Activated CD4-positive, alpha-beta T cell treated with anti-CD3 and anti-CD28 coated beads, Interleukin-2, amount 50 U/mL, for 4 hours (primary cell): Measurements from ENCODE around the gene RPL13.

ENCODE experiments used
- DNase-seq, 2 experiments: peaks; one replicate each; pipeline ENCODE4 v3.0.0-alpha.2; 2020

Gene RPL13

DNA sequence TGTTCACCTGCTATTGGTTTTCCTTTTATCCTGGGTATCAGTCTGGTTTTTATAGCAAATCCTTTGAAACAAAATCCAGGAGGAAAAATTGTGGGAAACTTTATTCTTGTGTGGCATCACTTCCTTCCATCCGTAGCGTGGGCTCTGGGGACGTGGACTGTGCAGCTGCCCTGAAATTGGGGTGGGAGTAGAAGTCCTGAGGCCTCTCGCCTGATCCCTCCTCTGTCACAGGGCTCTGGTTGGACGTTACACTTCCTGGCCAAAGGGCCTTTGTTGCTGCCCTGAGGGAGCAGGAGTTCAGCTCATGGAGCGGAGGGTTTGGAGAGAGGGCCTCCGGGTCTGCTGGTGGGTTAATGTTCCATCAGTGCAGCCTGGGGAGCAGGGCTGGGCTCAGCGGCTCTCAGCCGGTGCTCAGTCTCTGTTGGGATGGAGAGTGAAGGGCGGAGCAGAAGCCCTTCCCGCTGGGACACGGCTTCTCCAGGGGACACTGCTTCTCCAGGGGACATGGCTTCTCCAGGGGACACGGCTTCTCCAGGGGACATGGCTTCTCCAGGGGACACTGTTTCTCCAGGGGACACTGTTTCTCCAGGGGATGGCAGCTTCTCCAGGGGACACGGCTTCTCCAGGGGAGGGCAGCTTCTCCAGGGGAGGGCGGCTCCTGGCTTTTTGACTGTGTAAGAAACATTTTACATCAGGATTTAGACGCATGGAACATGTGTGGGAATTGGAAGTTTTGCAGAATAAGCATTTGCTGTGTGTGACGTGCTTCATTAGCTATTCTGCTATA is 15.2 kb upstream of the RPL13 start:
- DNase-seq = no peak

DNA sequence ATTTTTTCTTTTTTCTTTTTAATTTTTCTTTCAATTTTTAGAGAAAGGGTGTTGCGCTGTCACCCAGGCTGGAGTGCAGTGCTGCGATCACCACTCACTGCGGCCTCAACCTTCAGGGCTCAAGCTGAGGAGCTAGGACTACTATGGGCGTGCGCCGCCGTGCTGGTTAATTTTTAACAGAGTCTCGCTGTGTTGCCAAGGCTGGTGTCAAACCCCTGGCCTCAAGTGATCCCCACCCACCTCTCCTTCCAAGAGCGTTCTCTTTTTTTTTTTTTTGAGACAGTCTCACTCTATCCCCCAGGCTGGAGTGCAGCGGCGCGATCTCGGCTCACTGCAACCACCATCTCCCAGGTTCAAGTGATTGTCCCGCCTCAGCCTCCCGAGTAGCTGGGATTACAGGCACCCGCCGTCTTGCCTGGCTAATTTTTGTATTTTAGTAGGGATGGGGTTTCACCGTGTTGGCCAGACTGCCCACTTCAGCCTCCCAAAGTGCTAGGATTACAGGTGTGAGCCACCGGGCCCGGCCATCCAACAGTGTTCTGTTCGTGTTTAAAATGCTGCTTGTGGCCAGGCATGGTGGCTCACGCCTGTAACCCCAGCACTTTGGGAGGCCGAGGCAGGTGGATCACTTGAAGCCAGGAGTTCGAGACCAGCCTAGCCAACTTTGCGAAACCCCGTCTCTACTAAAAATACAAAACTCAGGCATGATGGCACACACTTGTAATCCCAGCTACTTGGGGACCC is 14.5 kb upstream of the RPL13 start:
- DNase-seq = no peak

DNA sequence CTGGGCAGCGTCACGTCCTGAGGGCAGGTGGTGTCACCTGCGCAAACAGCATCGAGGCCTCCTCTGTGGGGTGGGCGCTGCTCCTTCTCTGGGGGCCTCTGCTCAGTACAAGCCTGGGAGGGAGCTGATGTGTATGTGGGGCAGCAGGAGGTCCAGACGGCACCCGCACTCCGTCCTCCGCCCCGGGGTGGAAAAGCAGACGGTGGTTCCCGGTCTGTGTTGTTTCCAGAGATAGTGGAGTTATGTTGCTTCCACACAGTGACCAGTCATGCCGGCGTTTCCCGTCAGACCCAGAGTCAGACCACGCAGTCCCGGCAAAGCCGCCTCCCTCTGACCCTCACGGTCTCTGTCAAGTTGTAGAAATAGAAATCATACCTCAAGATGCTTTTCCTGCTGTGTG is 13.7 kb upstream of the RPL13 start:
- no peak for DNase-seq

DNA sequence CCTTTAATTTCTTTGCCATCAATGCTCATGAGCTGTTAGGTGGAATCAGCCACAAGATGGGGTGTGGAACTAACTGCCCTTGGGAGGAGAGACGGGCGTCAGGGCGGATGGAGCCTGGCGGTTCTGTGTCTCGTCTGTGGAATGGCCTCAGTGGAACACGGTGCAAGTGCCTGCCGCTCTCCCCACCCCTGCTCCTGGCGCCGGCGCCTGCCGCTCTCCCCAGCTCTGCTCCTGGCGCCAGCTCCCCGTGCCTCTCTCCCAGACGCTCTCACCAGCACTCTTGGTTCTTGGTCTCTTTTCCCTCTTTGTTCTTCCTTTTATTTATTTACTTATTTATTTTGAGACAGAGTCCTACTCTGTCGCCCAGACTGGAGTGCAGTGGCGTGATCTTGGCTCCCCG is 13.2 kb upstream of the RPL13 start:
- DNase-seq = no peak

DNA sequence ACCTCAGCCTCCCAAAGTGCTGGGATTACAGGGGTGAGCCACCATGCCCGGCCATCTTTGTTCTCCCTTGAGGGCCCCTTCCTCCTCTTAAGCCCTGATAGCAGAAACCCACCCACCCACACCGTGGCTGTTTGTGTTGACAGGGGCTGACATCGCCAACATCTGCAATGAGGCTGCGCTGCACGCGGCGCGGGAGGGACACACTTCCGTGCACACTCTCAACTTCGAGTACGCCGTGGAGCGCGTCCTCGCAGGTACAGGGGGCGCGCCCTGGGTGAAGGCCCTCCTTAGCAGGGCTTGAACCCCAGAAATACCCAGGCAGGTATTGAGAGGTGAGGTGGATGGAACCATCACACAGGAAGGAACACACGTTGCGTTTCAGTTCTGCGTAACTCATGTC is 12.6 kb upstream of the RPL13 start:
- DNase-seq = no peak

DNA sequence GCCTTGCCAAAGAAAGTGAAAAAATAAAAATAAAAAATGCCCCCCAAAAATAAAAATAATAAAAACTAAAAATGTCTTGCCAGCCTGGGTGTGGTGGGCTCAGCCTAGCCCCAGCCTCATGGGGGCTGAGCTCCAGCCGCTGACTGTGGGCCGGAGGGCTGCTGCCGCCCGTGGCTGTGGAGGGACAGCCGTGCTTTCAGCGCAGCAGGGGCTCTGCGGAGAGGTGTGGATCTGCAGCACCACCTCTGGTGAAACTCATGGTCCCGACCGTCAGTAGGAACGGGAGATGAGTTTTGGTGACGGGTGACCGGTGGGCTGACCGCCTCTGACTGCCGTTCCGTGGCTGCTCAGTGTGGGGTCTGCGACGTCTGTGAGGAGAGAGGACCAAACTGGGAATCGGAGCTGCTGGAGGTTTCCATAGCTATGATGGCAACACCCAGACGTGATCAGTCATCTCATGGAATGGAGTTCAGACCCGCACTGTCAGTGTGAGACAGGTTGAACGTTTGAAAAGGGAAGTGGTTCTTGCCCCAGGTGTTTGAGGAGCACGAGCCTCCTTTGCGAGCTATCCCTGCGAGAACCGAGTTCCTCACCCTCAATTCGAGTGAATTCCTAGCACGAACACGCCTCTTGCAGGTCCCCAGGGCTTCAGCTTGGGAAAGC is 12.0 kb upstream of the RPL13 start:
- DNase-seq = no peak

DNA sequence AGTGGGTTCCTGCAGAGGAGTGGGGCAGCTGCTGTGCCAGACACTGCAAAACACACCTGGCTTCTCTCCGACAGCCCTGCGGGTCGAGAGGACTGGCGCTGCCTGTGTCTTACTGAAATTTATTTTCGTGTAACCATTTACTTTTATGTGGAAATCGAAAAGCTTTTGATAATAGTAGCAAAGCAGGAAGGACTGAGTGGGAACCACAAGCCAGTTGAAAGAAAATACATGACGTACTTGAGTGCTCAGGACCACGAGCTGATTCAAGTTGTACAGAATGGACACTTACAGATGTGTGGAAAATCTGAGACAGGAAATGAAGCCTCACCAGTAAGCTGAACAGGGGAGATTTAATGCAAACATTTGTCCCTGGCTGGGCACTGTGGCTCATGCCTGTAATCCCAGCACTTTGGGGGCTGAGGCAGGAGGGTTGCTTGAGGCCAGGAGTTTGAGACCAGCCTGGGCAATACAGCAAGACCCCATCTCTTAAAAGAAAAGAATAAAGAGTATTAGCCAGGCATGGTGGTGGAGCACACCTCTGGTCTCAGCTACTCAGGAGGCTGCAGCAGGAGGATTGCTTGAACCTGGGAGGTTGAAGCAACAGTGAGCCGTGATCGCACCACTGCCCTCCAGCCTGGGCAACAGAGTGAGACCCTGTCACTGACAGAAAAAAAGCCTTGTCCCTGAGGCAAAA is 11.3 kb upstream of the RPL13 start:
- no peak for DNase-seq

DNA sequence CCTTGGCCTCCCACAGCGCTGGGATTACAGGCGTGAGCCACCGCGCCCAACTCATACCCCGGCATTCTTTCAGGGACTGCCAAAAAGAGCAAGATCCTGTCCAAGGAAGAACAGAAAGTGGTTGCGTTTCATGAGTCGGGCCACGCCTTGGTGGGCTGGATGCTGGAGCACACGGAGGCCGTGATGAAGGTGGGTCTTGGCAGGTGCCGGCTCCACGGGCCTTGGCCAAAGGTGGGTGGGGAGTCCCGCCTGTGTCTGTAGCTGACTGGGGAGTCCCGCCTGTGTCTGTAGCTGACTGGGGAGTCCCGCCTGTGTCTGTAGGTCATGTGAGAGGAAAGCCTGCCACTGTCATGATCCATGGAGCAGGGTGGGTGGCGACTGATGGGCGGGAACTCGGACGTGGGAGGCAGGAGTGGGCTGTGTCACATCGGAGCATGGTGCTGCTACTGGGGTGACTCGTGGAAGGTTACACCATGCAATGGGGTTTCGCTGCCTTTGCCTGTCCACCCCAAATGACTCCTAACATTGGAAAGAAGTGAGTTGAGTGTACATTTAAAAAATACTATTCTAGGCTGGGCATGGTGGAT is 10.0 kb upstream of the RPL13 start:
- DNase-seq = no peak

DNA sequence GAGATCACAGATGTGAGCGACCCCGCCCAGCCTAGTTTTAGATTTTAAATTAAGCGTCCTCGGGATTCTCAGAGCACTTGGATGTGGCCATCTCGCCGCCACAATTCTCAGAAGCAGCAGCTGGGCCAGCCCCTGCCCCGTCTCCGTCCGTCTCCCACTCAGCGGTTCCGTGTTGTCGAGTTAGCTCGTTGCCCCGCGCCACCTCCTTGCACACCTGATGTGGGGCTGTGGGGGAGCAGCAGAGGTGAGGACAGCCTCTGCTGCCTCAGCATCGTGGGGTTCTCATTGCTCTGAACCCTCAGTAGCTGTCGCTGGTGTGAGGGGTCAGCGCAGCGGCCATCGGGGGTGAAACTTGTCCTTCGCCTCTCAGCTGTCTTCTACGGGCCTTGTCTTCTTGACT is 8.2 kb upstream of the RPL13 start:
- no peak for DNase-seq

DNA sequence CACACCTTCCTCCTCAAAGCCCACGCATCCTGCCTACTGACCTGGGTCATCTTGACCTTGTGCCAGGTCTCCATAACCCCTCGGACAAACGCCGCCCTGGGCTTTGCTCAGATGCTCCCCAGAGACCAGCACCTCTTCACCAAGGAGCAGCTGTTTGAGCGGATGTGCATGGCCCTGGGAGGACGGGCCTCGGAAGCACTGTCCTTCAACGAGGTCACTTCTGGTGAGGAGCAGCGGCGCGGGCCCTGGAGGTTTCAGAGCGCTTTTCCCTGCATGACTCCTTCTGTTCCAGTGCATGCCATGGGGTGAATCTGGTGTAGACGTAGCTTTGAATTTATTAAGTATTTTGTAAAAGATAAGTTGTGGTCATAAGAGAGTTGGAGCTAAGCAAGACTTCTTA is 7.6 kb upstream of the RPL13 start:
- DNase-seq = no peak

DNA sequence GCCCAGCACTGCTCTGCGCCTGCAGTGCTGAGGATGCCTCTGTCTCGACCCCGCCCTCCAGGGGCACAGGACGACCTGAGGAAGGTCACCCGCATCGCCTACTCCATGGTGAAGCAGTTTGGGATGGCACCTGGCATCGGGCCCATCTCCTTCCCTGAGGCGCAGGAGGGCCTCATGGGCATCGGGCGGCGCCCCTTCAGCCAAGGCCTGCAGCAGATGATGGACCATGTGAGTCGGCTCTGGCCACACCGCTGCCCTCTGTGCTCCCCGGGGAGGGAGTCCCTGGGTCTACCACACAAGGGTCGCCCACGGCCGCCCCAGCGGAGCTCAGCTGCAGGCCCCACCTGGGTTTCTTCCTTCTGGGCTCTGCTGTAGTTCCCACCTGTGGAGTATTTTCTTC is 6.7 kb upstream of the RPL13 start:
- no peak for DNase-seq

DNA sequence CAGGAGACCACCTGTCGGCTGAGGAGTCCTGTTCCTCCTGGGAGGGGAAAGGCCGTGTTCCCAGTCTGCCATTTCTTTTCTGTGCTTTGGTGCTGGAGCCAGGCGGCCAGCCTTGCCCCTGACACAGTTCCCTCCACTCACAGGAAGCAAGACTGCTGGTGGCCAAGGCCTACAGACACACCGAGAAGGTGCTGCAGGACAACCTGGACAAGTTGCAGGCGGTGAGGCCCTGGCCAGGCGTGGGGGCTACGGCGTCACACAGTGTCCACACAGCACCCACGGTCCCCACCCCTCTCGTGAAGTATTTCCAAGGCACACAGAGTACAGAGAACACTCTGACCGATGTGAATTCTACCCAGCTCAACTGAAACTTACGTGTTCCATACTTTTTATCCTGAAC is 6.1 kb upstream of the RPL13 start:
- DNase-seq = no peak

DNA sequence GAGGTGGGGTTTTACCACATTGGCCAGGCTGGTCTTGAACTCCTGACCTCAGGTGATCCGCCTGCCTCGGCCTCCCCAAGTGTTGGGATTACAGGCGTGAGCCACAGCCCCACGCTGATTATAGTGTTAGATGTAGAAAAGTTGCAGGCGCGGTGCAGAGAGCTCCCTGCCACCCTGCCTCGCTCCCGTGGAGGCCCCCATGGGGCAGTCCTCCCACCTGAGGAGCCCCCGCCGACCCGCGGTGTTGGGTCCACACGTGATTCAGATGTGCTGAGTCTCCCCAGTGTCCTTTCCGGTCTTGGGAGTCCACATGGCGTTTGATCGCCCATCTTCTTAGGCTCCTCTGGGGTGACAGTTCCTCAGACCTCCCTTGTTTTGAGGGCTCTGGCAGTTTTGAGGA is 5.2 kb upstream of the RPL13 start:
- no peak for DNase-seq

DNA sequence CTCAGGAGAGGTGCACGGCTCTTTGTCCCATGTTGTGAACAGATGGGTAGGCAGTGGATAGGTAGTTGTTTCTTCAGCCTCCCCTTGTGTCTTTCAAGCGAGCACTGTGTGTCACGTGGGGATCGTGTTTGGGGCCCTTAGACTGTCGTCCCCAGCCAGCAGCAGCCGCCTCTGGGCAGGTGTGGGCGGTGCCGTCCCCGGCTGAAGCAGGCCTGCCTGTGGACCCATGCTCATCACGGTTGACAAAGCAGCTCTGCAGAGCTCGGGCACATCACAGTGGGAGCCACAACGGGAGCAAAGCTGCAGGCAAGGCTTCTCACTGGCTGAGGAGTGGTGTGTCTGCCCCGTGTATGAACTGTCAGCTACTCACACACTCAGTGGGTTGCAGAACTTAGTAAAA is 4.7 kb upstream of the RPL13 start:
- no peak for DNase-seq

DNA sequence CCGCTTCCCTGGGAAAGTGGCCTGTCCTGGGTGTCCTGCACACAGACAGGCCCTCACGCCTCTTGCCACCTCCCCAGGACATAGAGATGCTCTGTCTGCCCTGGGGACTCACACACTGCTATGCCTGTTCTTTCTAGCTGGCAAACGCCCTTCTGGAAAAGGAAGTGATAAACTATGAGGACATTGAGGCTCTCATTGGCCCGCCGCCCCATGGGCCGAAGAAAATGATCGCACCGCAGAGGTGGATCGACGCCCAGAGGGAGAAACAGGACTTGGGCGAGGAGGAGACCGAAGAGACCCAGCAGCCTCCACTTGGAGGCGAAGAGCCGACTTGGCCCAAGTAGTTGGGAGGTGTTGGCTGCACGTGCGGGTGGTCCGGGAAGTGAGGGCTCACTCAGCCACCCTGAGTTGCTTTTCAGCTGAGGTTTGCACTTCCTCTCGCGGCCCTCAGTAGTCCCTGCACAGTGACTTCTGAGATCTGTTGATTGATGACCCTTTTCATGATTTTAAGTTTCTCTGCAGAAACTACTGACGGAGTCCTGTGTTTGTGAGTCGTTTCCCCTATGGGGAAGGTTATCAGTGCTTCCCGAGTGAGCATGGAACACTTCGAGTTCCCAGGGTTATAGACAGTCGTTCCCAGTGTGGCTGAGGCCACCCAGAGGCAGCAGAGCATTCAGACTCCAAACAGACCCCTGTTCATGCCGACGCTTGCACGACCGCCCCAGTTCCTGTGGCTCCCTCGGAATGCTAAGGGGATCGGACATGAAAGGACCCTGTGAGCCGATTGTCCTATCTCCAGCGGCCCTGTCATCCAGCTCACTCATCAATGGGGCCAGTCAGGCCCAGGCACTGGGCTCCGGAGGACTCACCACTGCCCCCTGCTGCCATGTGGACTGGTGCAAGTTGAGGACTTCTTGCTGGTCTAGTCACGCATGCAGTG is 3.5 kb upstream of the RPL13 start:
- peak; percentile 82 to 88 for DNase-seq

DNA sequence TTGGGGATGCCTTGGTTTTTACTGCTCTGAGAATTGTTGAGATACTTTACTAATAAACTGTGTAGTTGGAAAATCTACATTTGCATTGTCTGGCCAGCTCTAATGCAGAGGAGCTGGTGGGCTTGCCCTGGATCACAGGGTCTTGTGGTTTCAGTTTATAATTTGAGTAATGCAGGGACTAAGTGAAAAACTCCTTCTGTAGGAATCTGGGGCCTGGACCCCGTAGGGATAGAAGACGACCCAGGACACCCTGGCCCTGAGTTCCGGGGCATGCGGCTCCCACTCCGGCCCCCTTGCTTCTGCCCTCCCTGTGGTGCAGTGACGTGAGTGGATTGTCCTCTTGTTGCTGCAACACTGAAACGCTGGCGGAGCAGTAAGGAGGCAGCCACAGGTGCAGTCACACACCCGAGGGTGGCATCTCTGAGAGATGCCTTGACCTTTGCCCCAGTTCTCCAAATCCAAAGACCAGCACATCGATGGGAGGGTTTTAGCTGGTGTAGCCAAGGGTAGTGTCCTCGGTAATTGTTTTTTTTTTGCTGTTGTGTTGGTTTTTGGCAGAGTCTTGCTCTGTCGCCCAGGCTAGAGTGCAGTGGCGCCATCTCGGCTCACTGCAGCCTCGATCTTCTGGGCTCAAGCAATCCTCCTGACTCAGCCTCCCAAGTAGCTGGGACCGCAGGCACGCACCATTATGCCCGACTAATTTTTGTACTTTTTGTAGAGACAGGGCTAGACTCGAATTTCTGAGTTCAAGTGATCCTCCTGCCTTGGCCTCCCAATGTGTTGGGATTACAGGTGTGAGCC is 2.6 kb upstream of the RPL13 start:
- DNase-seq = no peak

DNA sequence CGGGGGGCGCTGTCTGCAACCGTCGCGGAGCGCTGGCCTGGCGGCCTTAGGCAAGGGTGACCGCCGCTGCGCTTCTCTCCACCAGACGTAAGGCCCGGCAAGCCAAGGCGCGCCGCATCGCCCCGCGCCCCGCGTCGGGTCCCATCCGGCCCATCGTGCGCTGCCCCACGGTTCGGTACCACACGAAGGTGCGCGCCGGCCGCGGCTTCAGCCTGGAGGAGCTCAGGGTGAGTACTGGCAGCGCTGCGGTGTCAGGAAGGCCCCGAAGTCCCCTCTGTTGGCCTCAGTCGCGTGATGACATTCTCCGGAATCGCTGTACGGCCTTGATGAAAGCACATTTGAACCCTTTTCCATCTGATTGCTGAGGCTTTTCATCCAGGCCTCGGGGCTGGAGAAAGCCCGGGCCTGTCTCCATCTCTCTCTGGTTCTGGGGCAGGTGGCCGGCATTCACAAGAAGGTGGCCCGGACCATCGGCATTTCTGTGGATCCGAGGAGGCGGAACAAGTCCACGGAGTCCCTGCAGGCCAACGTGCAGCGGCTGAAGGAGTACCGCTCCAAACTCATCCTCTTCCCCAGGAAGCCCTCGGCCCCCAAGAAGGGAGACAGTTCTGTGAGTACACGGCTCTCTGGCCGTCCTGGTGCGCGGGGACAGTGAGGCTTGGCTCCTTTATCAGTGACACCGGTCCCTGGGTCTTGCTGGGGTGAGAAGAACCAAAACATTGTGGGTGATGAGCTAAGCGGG is 831 bp downstream of the RPL13 start:
- DNase-seq = no peak

DNA sequence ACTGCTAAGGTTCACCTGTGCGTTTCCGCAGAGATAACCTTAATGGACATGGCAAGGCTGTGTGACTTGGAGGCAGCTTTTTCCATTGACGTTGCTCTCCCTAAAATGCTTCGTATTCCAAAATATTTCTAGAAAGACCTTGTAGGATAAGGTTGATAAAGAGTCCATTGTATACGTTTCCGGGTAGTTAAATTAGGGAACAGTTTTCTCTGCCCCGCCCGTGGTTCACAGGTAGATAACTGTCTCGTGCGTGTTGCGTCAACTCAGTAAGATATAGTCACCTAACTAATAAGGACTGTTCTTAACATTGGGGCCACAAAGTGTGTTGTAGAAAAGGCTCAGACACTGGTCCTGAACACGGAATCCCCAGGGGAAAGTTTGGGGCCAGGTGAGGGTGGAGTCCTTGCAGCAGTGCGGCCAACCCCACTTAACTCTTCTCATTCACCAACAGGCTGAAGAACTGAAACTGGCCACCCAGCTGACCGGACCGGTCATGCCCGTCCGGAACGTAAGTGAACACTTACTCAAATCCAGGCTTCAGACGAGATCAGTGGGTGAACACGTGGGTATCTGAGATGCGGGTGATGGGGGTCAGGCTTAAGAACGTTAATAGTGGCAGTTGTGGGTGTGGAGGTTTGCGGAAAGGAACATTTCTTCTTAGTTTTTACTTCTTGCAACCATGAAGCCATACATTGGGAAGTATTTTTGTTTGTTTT is 1.6 kb downstream of the RPL13 start:
- no peak for DNase-seq

DNA sequence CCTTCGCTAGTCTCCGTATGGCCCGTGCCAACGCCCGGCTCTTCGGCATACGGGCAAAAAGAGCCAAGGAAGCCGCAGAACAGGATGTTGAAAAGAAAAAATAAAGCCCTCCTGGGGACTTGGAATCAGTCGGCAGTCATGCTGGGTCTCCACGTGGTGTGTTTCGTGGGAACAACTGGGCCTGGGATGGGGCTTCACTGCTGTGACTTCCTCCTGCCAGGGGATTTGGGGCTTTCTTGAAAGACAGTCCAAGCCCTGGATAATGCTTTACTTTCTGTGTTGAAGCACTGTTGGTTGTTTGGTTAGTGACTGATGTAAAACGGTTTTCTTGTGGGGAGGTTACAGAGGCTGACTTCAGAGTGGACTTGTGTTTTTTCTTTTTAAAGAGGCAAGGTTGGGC is 2.5 kb downstream of the RPL13 start:
- DNase-seq = no peak
